ENCODE results near the gene CORO1C. TPM values are rescaled to one million over a fixed set of nuclear protein-coding genes. Genes with fewer than 3 reads are reported as not detected.

The CORO1C gene
- total RNA-seq, 1 experiment from 2014 or later, result 138 TPM

DNA sequence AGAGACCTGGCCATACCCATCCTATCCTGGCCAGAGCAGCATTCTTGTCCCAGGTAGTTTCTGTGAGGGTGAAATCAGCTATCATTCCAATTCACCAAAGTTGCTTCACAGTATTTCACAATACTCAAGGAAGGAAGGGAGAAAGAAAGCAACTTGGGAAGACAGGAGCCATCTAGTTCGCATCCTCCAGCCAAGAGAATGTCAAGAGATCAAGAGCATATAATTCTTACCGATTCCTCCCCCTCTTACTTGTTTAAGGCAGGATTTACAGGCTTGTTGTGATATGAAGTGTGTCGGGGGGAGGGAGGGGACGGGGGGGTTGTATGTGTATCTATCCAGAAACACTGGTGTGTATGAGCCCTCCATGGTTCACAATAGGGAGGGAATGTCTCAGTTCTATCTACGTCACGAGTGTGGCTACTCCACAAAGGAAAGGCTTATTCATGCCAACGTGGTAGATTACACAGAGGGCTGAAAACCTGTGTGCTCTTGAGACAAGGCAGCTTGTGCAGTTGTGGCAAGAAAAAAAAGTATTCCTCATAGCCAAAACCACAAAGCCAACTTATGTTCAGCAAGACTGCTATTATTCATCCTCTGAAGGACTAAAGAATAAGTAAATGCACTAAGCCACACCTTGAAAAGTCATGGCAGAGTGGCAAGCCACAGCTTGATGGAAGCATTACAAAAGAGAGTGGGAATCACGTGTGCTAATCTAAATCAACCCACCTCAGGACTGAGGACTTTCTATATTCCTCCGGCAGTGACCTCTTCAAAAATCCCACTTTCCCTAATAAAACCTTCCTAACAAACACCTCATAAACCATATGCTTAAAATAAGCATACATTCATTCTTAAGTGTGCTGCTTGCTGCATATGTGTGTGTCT, 35.0 kb downstream of the CORO1C start:
- Histone ChIP-seq H2AFZ (ENCODE audit: low read depth, low read length, poor library complexity, severe bottlenecking) (no peak overlapping the region), H4K20me1 (ENCODE audit: insufficient read depth) (no peaks in the 10 kb centered on the region), H3K4me2 (ENCODE audit: low read length) (no peak overlapping the region), H3K27ac (ENCODE audit: low read depth, low read length) (no peak overlapping the region), H3K79me2 (ENCODE audit: insufficient read depth, low read length) (peaks cover 80% of the 10 kb centered on the region), H3K9ac (ENCODE audit: low read length) (no peak overlapping the region), H3K9me2 (ENCODE audit: insufficient read depth) (no peaks in the 10 kb centered on the region), H3K36me3 (ENCODE audit: control insufficient read depth in 1 of 2, insufficient read depth in 2 of 2, low read length in 2 of 2) (peaks cover 11 to 19% of the 10 kb centered on the region in 2 experiments), H3K4me1 (ENCODE audit: control insufficient read depth in 1 of 2, insufficient read depth in 2 of 2, low read length in 2 of 2) (peaks cover 11 to 21% of the 10 kb centered on the region in 2 experiments), H3K4me3 (replicated peaks in 1 of 2; ENCODE audit: low read depth in 1 of 2, low read length in 2 of 2) (no peak overlapping the region), H3K27me3 (ENCODE audit: insufficient read depth, low read length) (no peaks in the 10 kb centered on the region), H3K9me3 (ENCODE audit: control insufficient read depth in 1 of 2, insufficient read depth in 1 of 2, low read depth in 1 of 2, low read length in 2 of 2) (no peaks in the 10 kb centered on the region)
- DNase-seq (ENCODE audit: low read depth, low spot score) (no peak), ATAC-seq (no peak)
- RAD21 ChIA-PET (ENCODE audit: low non-redundant PET in 1 of 2, low total read pairs in 2 of 2, uncharacterized antibody in 2 of 2, unreplicated experiment in 2 of 2), result no interaction called here
- CTCF ChIA-PET, result no interaction called here
- TF ChIP-seq SRF (IDR thresholded peaks at IDR 0.05; ENCODE audit: low read depth), result no peak
- TF ChIP-seq SIN3A (IDR thresholded peaks at IDR 0.05; ENCODE audit: low read depth), result no peak
- TF ChIP-seq, protein P1, sequence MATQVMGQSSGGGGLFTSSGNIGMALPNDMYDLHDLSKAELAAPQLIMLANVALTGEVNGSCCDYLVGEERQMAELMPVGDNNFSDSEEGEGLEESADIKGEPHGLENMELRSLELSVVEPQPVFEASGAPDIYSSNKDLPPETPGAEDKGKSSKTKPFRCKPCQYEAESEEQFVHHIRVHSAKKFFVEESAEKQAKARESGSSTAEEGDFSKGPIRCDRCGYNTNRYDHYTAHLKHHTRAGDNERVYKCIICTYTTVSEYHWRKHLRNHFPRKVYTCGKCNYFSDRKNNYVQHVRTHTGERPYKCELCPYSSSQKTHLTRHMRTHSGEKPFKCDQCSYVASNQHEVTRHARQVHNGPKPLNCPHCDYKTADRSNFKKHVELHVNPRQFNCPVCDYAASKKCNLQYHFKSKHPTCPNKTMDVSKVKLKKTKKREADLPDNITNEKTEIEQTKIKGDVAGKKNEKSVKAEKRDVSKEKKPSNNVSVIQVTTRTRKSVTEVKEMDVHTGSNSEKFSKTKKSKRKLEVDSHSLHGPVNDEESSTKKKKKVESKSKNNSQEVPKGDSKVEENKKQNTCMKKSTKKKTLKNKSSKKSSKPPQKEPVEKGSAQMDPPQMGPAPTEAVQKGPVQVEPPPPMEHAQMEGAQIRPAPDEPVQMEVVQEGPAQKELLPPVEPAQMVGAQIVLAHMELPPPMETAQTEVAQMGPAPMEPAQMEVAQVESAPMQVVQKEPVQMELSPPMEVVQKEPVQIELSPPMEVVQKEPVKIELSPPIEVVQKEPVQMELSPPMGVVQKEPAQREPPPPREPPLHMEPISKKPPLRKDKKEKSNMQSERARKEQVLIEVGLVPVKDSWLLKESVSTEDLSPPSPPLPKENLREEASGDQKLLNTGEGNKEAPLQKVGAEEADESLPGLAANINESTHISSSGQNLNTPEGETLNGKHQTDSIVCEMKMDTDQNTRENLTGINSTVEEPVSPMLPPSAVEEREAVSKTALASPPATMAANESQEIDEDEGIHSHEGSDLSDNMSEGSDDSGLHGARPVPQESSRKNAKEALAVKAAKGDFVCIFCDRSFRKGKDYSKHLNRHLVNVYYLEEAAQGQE (IDR thresholded peaks at IDR 0.05; ENCODE audit: low read depth), result no peak
- no peak for TF ChIP-seq EZH2phosphoT487 (IDR thresholded peaks at IDR 0.05; ENCODE audit: borderline replicate concordance)
- TF ChIP-seq RAD21 (IDR thresholded peaks at IDR 0.05; ENCODE audit: low read depth), result no peak
- TF ChIP-seq SP1 (IDR thresholded peaks at IDR 0.05; ENCODE audit: low read depth), result no peak
- no peak for TF ChIP-seq TCF7L2 (IDR thresholded peaks at IDR 0.05; ENCODE audit: borderline replicate concordance, extremely low read depth, insufficient read depth, insufficient read length)
- TF ChIP-seq, protein P2, sequence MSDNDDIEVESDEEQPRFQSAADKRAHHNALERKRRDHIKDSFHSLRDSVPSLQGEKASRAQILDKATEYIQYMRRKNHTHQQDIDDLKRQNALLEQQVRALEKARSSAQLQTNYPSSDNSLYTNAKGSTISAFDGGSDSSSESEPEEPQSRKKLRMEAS (IDR thresholded peaks at IDR 0.05), result no peak
- TF ChIP-seq EGR1 (IDR thresholded peaks at IDR 0.05; ENCODE audit: low read depth), result no peak
- no peak for TF ChIP-seq ZFX (IDR thresholded peaks at IDR 0.05)
- TF ChIP-seq, protein P3, sequence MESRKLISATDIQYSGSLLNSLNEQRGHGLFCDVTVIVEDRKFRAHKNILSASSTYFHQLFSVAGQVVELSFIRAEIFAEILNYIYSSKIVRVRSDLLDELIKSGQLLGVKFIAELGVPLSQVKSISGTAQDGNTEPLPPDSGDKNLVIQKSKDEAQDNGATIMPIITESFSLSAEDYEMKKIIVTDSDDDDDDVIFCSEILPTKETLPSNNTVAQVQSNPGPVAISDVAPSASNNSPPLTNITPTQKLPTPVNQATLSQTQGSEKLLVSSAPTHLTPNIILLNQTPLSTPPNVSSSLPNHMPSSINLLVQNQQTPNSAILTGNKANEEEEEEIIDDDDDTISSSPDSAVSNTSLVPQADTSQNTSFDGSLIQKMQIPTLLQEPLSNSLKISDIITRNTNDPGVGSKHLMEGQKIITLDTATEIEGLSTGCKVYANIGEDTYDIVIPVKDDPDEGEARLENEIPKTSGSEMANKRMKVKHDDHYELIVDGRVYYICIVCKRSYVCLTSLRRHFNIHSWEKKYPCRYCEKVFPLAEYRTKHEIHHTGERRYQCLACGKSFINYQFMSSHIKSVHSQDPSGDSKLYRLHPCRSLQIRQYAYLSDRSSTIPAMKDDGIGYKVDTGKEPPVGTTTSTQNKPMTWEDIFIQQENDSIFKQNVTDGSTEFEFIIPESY (IDR thresholded peaks at IDR 0.05; ENCODE audit: extremely low read depth, insufficient replicate concordance, low read length), result no peak
- TF ChIP-seq, protein P4, sequence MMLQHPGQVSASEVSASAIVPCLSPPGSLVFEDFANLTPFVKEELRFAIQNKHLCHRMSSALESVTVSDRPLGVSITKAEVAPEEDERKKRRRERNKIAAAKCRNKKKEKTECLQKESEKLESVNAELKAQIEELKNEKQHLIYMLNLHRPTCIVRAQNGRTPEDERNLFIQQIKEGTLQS (IDR thresholded peaks at IDR 0.05), result no peak
- no peak for TF ChIP-seq ZNF274 (IDR thresholded peaks at IDR 0.05; ENCODE audit: low read depth, low read length)
- no peak for TF ChIP-seq FOSL1 (IDR thresholded peaks at IDR 0.05; ENCODE audit: low read depth)
- TF ChIP-seq CBX3 (IDR thresholded peaks at IDR 0.05; ENCODE audit: low read depth), result no peak
- TF ChIP-seq CEBPB (IDR thresholded peaks at IDR 0.05; ENCODE audit: low read depth), result no peak
- POLR2A ChIA-PET, result no interaction called here
- BruUV-seq (replicated peaks), result no TSS peak
- intact Hi-C loops (cut with micrococcal nuclease), result no loop called here

Measured in HCT116 (cell line).